Fibroblast of gingiva (primary cell): Measurements from ENCODE around the gene S100A4.
"Not testable (repeated sequence)": the region's sequence is repeated elsewhere in the genome, so short reads cannot be mapped to it uniquely, and the experiment has no call there.

ENCODE experiments used
- DNase-seq: peaks from one replicate; pipeline ENCODE4 v3.0.0-alpha.2; 2011; ENCODE audit warnings: low read depth

The S100A4 gene

GRCh38 chr1:153533689-153534201, 11.9 kb downstream of the S100A4 start:
- DNase-seq: peak; percentile 56

- peak; percentile 88 for DNase-seq
Observed at GRCh38 chr1:153532769-153533599, 12.6 kb downstream of the S100A4 start.

GRCh38 chr1:153532181-153532580, 13.4 kb downstream of the S100A4 start:
- no peak for DNase-seq

DNA sequence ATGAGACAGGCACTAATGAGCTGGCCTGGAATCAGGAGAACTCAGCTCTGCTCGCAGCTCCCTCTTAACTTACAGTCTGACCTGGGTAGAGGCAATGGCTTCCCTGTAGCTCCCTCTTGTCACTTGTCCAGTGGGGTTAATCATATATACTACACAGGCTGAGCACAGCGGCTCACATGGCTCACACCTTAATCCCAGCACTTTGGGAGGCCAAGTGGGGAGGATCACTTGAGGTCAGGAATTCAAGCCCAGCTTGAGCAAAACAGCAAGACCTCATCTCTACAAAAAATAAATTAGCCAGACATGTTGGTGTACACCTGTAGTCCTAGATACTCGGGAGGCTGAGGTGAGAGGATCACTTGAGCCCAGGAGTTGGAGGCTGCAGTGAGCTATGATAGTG, 14.0 kb downstream of the S100A4 start:
- no peak for DNase-seq

DNA sequence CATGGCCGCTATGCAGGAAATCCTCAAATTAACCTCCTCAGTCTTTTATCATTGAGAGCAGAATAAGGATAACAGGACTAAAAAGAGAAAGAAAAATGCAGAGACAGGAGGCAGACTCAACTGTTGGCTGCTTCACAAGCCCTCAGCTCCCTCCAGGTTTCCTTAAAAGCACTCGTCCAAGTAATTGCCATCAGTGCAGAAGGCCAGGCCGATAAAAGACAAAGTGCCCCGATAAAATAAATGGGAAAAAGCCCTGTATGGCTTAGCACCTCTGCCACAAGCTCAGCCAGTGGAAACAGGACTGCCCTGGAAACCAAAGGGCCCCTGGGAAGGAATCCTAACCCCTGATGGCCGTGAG, 17.9 kb downstream of the S100A4 start:
- DNase-seq: no peak

DNA sequence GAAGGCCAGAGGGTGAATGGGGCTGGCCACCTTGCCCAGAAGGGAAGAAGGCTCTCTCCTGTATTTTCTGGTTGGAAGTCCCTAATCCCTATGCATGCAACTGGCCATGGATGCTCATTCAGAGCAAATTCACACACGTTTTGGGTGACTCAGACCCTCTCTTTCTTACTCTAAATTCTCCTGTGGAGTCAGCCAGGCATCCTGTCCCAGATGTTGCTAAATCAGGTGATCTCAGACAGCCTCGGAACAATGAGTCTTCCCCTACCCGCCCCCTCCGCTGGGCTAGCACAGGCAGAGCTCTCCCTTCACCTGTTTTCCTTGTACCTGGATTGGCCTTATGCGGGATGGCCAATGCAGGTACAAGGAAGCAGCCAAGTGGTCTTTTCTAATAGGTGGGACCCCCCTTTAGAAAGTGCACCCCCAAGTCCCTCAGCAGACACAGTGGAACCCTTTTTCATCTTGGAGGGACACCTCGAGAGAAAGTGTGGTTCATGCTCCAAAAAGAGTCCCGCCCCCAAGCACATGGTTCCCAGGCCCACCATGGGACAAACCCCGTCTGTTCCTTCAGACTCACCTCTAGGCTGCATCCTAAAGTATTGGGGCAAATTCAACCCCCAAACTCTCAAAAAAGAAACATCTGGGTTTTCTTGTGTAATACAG, 18.5 kb downstream of the S100A4 start:
- no peak for DNase-seq

- DNase-seq: no peak
Observed at GRCh38 chr1:153526132-153526543, 19.5 kb downstream of the S100A4 start.

- DNase-seq: no peak
Observed at GRCh38 chr1:153525088-153525728, 20.4 kb downstream of the S100A4 start.

DNA sequence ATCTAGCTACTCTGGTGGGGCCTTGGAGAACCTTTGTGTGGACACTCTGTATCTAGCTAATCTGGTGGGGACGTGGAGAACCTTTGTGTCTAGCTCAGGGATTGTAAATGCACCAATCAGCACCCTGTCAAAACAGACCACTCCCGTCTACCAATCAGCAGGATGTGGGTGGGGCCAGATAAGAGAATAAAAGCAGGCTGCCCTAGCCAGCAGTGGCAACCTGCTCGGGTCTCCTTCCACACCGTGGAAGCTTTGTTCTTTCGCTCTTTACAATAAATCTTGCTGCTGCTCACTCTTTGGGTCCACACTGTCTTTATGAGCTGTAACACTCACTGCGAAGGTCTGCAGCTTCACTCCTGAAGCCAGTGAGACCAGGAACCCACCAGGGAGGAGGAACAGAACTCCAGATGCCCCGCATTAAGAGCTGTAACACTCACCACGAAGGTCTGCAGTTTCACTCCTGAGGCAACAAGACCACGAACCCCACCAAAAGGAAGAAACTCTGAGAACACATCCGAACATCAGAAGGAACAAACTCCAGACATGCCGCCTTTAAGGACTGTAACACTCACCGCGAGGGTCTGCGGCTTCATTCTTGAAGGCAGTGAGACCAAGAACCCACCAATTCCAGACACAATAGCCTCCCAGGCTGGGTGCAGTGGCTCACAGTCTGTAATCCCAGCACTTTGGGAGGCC, 23.1 kb downstream of the S100A4 start:
- not testable (repeated sequence) for DNase-seq

- DNase-seq: not testable (repeated sequence)
Observed at GRCh38 chr1:153521808-153522207, 23.8 kb downstream of the S100A4 start.

DNA sequence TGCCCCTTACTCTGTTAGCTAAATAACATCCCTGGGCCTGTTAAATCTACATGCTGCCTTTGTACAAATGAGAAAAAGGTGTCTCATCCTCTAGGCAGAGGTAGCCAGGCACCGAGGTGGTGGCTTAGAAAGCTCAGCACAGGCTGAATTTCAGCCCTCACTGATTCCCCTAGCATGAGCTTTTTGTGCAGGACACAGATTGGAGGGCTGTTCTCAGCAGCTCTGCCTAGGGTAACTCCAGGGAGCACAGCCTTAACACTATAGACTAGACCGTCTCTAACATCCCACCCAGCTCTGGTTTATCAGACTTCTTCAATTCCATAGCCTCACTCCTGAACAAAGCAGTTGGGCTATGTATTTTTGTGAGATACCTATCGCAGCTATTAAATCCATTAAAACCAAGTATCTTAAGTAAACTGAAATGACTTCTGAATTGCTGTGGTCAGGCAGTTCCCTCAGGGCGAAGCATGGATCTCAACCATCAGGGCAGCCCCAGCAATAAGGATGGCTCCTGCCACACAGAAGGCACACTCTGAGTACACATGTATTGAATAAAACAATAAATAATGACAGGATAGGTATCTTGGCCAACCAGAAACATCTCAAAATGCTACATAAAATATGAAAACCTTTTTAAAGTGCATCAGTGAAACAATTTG, 24.7 kb downstream of the S100A4 start:
- no peak for DNase-seq

DNA sequence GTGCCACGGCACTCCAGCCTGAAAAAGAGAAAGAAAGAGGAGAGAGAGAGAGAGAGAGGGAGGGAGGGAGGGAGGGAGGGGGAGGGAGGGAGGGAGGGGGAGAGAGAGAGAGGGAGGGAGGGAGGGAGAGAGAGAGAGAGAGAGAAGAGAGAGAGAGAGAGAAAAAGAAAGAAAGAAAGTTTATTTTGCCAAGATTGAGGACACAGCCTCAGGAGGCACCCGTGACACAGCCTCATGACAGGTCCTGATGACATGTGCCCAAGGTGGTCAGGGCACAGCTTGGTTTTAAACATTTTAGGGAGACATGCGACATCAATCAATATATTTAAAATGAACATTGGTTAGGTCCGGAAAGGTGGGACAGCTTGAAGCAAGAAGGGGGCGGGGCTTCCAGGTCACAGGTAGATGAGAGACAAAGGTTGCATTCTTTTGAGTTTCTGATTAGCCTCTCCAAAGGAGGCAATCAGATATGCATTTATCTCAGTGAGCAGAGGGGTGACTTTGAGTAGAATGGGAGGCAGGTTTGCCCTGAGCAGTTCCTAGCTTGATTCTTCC, 25.4 kb downstream of the S100A4 start:
- not testable (repeated sequence) for DNase-seq

- DNase-seq: no peak
Observed at GRCh38 chr1:153519242-153519641, 26.4 kb downstream of the S100A4 start.

DNA sequence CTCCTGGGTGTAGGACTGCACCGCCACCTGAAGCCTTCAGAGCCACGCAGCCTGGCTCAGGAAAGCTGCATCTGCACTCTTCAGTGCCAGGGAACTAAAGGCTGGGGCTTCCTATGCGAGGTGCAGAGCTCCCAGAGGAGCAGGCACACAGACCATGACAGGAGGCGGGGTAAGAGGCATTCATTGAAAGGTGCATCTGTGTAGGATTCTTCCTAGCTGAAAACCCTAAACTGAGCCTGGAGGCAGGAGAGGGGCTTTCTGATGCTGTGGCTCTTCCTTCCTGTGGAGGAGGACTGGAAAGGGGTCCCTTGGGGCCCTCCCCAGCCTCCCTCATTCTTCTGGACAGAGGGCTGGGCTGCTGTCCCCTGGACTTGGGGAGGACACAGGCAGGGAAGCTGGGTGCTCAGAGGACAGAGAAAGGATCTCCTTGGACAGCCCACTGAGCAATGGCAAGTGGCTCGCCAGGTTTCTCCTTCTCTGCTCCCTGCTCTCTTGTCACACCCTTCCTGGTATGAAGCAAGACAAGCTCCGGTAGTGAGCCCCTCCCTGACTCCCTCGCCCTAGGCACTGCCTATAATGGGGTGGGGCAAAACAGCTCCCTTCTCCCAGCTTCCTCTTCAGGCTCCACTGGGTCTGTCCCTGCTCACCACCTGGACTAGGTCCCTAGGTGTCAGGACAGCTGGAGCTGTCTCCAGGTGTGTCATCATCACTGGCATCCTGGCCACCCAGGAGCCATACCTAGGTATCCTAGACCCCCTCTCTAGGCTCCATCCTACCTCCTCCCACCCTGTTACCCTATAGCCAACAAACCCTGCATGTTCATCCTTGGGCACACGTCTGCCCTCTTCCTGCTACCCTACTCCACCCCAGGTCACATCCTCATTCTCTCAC, 29.9 kb downstream of the S100A4 start:
- no peak for DNase-seq

GRCh38 chr1:153513666-153514065, 31.9 kb downstream of the S100A4 start:
- no peak for DNase-seq

GRCh38 chr1:153513023-153513422, 32.6 kb downstream of the S100A4 start:
- no peak for DNase-seq

GRCh38 chr1:153510984-153511410, 34.6 kb downstream of the S100A4 start:
- DNase-seq: peak; percentile 62

DNA sequence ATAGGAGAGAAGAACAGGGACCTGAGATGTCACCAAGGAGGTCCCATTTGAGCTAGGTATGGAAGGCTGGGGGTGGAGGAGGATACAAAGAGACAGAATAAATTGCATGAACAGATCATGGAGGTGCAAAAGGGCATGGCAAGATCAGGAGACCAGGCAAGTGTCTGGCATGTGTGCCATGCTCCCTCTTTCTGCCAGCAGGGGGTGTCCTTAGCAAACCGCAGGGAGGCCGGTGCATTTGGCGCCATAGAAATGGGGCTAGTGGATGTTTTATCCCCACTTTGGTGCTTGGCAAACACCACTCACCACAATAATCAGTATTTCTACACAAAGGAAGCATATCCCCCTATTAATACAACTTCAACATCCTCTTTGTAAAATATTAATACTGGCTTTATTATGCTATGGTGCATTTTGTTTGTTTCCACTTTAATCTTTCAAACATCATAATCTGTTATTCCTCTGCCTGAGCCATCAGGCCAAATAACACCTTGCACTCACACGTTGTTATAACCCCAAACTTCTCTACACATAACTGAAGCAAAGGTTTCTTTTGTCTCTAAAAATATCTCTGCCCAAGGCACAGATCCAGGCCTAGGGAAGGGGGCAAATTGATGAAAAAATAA, 35.8 kb downstream of the S100A4 start:
- no peak for DNase-seq

GRCh38 chr1:153509036-153509435, 36.6 kb downstream of the S100A4 start:
- DNase-seq: no peak
